Fibroblast of lung (primary cell): ENCODE results near the gene NUP43. TPM values are rescaled to one million over a fixed set of nuclear protein-coding genes. Genes with fewer than 3 reads are reported as not detected.

Source experiments
- DNase-seq, 2 donors: peaks; one replicate each; pipeline versions ENCODE4 v3.0.0 to v3.0.0-alpha.2; 2010; ENCODE audit warnings: low read depth in 2 of 2
- H2AFZ ChIP-seq: 2 replicates; pipeline ENCODE4 v1.5.1; 2012; ENCODE audit warnings: low read length, control low read depth, inconsistent platforms
- H3K27ac ChIP-seq: 2 replicates; pipeline ENCODE4 v1.5.1; 2011; ENCODE audit warnings: low read length, control low read depth; ENCODE audit not compliant: insufficient read depth
- H3K27me3 ChIP-seq: 2 replicates; pipeline ENCODE4 v1.5.1; 2011; ENCODE audit warnings: mild to moderate bottlenecking, low read length; ENCODE audit not compliant: control insufficient read depth, insufficient read depth
- H3K36me3 ChIP-seq: 2 replicates; pipeline ENCODE4 v1.5.1; 2011; ENCODE audit warnings: low read length; ENCODE audit not compliant: control insufficient read depth, insufficient read depth
- H3K4me1 ChIP-seq: 2 replicates; pipeline ENCODE4 v1.5.1; 2011; ENCODE audit warnings: low read length; ENCODE audit not compliant: control insufficient read depth, insufficient read depth; ENCODE audit errors: extremely low read depth
- H3K4me2 ChIP-seq: 2 replicates; pipeline ENCODE4 v1.5.1; 2011; ENCODE audit warnings: low read length, control low read depth; ENCODE audit not compliant: insufficient read depth; ENCODE audit errors: extremely low read depth
- H3K4me3 ChIP-seq, 4 experiments: fragments of 200-600 bp in 1 of 4; sonication (generic) in 1 of 4; replicated peaks in 1 of 4; 2 replicates each; pipeline ENCODE4 v1.5.1; 2011 to 2016; ENCODE audit warnings: low read length in 4 of 4, low read depth in 3 of 4, mild to moderate bottlenecking in 3 of 4, control low read depth in 2 of 4, inconsistent platforms in 1 of 4, mixed read lengths in 1 of 4; ENCODE audit not compliant: insufficient read depth in 1 of 4; ENCODE audit errors: control extremely low read depth in 1 of 4
- H3K79me2 ChIP-seq: 2 replicates; pipeline ENCODE4 v1.5.1; 2012; ENCODE audit warnings: mild to moderate bottlenecking, low read length, inconsistent platforms; ENCODE audit not compliant: control insufficient read depth, insufficient read depth
- H3K9ac ChIP-seq: 2 replicates; pipeline ENCODE4 v1.5.1; 2011; ENCODE audit warnings: mild to moderate bottlenecking, low read length, control low read depth; ENCODE audit not compliant: insufficient read depth
- H3K9me3 ChIP-seq: 2 replicates; pipeline ENCODE4 v1.5.1; 2012; ENCODE audit warnings: low read depth, low read length; ENCODE audit not compliant: control insufficient read depth, insufficient read depth
- H4K20me1 ChIP-seq: 2 replicates; pipeline ENCODE4 v1.5.1; 2011; ENCODE audit warnings: low read length; ENCODE audit not compliant: control insufficient read depth, insufficient read depth; ENCODE audit errors: extremely low read depth
- CTCF ChIP-seq, 2 donors: IDR thresholded peaks in 1 of 2; conservative IDR thresholded peaks in 1 of 2; 1 replicate in 1 of 2; 2 replicates in 1 of 2; pipeline ENCODE4 v1.5.1; 2011 to 2012; ENCODE audit warnings: low read length in 2 of 2, control low read depth in 1 of 2, inconsistent platforms in 1 of 2, low read depth in 1 of 2, mild to moderate bottlenecking in 1 of 2
- EZH2 ChIP-seq: IDR thresholded peaks from 2 replicates; pipeline ENCODE4 v1.5.1; 2012; ENCODE audit warnings: low read length, control low read depth, mild to moderate bottlenecking; ENCODE audit errors: missing control alignments
- polyA plus RNA-seq, 2 donors: library from polyadenylated mRNA; depleted of rRNA in 1 of 2; stranded (reverse) in 1 of 2; unstranded in 1 of 2; fragments of >200 nt; gene quantifications; 2 replicates each; pipeline ENCODE4 v1.2.1, GENCODE V29; 2011 to 2012; ENCODE audit warnings: missing spikeins in 1 of 2
- total RNA-seq: library from RNA; depleted of rRNA; stranded (reverse); fragments of >200 nt; gene quantifications from 2 replicates; pipeline ENCODE4 v1.2.1, GENCODE V29; 2014

NUP43 gene
- total and polyA plus RNA-seq, 2 donors (not counting 1 experiment from before 2014, with no cell fraction given) = 16.0 to 26.0 TPM

GRCh38 chr6:149714442-149714841 is 31.9 kb downstream of the NUP43 start:
- H3K9ac ChIP-seq = no peak overlapping the region
- no peaks in the 10 kb centered on the region for H3K9me3 ChIP-seq
- no peaks in the 10 kb centered on the region for H3K4me1 ChIP-seq
- H3K27me3 ChIP-seq = no peaks in the 10 kb centered on the region
- no peak overlapping the region for H3K4me2 ChIP-seq
- no peak for TF ChIP-seq EZH2
- TF ChIP-seq CTCF (conservative IDR thresholded peaks at IDR 0.05 in 1 of 2, IDR thresholded peaks at IDR 0.05 in 1 of 2; ENCODE audit: low read depth in 1 of 2, low read length in 2 of 2) = no peak
- peaks cover 75% of the 10 kb centered on the region for H3K79me2 ChIP-seq
- no peak for DNase-seq
- H3K27ac ChIP-seq = no peak overlapping the region
- no peaks in the 10 kb centered on the region for H3K36me3 ChIP-seq
- no peaks in the 10 kb centered on the region for H4K20me1 ChIP-seq
- no peak overlapping the region for H2AFZ ChIP-seq
- no peak overlapping the region for H3K4me3 ChIP-seq

GRCh38 chr6:149711711-149712110 is 34.6 kb downstream of the NUP43 start:
- TF ChIP-seq EZH2 (no peak), CTCF (conservative IDR thresholded peaks at IDR 0.05 in 1 of 2, IDR thresholded peaks at IDR 0.05 in 1 of 2; ENCODE audit: low read depth in 1 of 2, low read length in 2 of 2) (no peak)
- DNase-seq = no peak

GRCh38 chr6:149701714-149702113 is 44.6 kb downstream of the NUP43 start:
- H2AFZ ChIP-seq = no peak overlapping the region
- no peaks in the 10 kb centered on the region for H3K36me3 ChIP-seq
- peaks cover 72% of the 10 kb centered on the region for H3K79me2 ChIP-seq
- TF ChIP-seq CTCF (conservative IDR thresholded peaks at IDR 0.05 in 1 of 2, IDR thresholded peaks at IDR 0.05 in 1 of 2; ENCODE audit: low read depth in 1 of 2, low read length in 2 of 2) (no peak), EZH2 (no peak)
- H3K27me3 ChIP-seq = no peaks in the 10 kb centered on the region
- peak; percentile 21 to 47 for DNase-seq
- no peak overlapping the region for H3K9ac ChIP-seq
- H4K20me1 ChIP-seq = no peaks in the 10 kb centered on the region
- H3K4me2 ChIP-seq = peak overlapping the region; percentile 81
- peak overlapping the region; percentile 43 for H3K27ac ChIP-seq
- H3K4me1 ChIP-seq = peaks cover 5% of the 10 kb centered on the region
- no peak overlapping the region for H3K4me3 ChIP-seq
- H3K9me3 ChIP-seq = no peaks in the 10 kb centered on the region

More at GRCh38 chr6:149711711-149712110, 34.6 kb downstream of the NUP43 start:
- no peak overlapping the region for H3K27ac ChIP-seq
- H3K36me3 ChIP-seq = no peaks in the 10 kb centered on the region
- no peaks in the 10 kb centered on the region for H3K9me3 ChIP-seq
- H3K79me2 ChIP-seq = peaks cover 86% of the 10 kb centered on the region
- no peaks in the 10 kb centered on the region for H3K4me1 ChIP-seq
- H3K9ac ChIP-seq = no peak overlapping the region
- H2AFZ ChIP-seq = no peak overlapping the region
- H3K4me2 ChIP-seq = no peak overlapping the region
- no peak overlapping the region for H3K4me3 ChIP-seq
- H3K27me3 ChIP-seq = no peaks in the 10 kb centered on the region
- no peaks in the 10 kb centered on the region for H4K20me1 ChIP-seq
